NCI-H2227 (cell line): Measurements from ENCODE around the gene GPR176.

Experiments used
- DNase-seq: peaks from one replicate; lab custom pipeline; 2025; ENCODE audit not compliant: unreplicated experiment; lab: John Stamatoyannopoulos, UW

Gene GPR176

GRCh38 chr15:39936681-39937080 is 16.6 kb upstream of the GPR176 start:
- DNase-seq, result no peak

- DNase-seq, result no peak
Observed at GRCh38 chr15:39936187-39936586, 16.1 kb upstream of the GPR176 start.

GRCh38 chr15:39935241-39935640 is 15.2 kb upstream of the GPR176 start:
- no peak for DNase-seq

GRCh38 chr15:39934397-39935071 is 14.5 kb upstream of the GPR176 start:
- DNase-seq, result peak; percentile 6

- DNase-seq, result no peak
Observed at GRCh38 chr15:39931615-39932014, 11.5 kb upstream of the GPR176 start.

GRCh38 chr15:39926526-39926925 is 6.5 kb upstream of the GPR176 start:
- DNase-seq, result no peak

- DNase-seq, result no peak
Observed at GRCh38 chr15:39925112-39925842, 5.2 kb upstream of the GPR176 start.

GRCh38 chr15:39924437-39924836 is 4.4 kb upstream of the GPR176 start:
- no peak for DNase-seq

GRCh38 chr15:39922462-39923092 is 2.5 kb upstream of the GPR176 start:
- peak; percentile 24 for DNase-seq

- no peak for DNase-seq
Observed at GRCh38 chr15:39921274-39921638, 1.2 kb upstream of the GPR176 start.

GRCh38 chr15:39920510-39921273 is 626 bp upstream of the GPR176 start:
- DNase-seq, result peak; percentile 88

GRCh38 chr15:39919411-39919747 is 687 bp downstream of the GPR176 start:
- no peak for DNase-seq

GRCh38 chr15:39918688-39919385 is 1.2 kb downstream of the GPR176 start:
- DNase-seq, result no peak

- DNase-seq, result no peak
Observed at GRCh38 chr15:39914977-39915376, 5.1 kb downstream of the GPR176 start.

- DNase-seq, result no peak
Observed at GRCh38 chr15:39909007-39909406, 11.1 kb downstream of the GPR176 start.

- DNase-seq, result no peak
Observed at GRCh38 chr15:39908186-39908585, 11.9 kb downstream of the GPR176 start.

GRCh38 chr15:39907216-39907615 is 12.8 kb downstream of the GPR176 start:
- peak; percentile 48 for DNase-seq

- no peak for DNase-seq
Observed at GRCh38 chr15:39904115-39904514, 16.0 kb downstream of the GPR176 start.

GRCh38 chr15:39898317-39898716 is 21.7 kb downstream of the GPR176 start:
- DNase-seq, result no peak

- DNase-seq, result no peak
Observed at GRCh38 chr15:39896846-39897245, 23.2 kb downstream of the GPR176 start.

- DNase-seq, result no peak
Observed at GRCh38 chr15:39896101-39896500, 24.0 kb downstream of the GPR176 start.
